GM10266 (cell line): Measurements from ENCODE around the gene MCRS1.

Experiments
- DNase-seq: peaks from one replicate; pipeline ENCODE4 v3.0.0; 2012; ENCODE audit errors: extremely low spot score
- TF ChIP-seq, protein P1 (sequence below): IDR thresholded peaks from 2 replicates; pipeline ENCODE4 v1.5.1; 2012; ENCODE audit warnings: mild to moderate bottlenecking, low read depth; ENCODE audit not compliant: control insufficient read depth, insufficient read depth; ENCODE audit errors: missing control alignments

The MCRS1 gene

DNA sequence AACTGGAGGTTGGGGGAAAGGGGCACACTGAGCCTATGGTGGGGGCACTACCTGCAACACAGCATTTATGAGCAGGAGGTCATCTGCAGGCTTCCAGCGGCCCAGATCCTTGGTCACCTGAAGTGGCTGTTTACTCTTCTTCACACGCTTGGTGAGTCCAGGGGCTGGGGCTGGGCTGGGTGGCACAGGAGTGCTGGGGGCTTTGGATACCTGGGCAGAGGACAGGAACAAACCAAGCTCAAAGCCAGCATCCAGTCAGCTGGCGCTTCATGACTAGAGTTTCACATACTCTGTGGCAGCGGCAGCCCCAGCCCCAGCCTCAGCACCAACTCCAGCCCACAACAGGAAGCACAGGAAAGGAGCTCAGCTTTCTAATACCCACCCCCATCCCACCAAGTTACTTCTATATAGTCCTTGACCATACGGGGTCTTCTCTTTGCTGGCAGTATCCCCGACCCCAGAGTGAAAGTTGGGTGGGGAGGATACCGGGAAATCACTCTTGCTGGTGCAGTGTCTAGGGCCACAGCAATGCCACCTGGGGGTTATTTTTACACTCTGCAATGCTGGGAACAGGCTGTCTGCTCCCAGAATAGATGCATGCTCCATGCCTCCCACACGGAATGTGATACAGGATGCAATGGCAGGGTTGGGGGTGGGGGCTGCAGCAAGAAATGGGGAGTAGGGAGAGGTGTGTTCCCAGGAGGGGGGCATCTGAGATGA lies 3.1 kb downstream of the MCRS1 start:
- TF ChIP-seq, protein P1, sequence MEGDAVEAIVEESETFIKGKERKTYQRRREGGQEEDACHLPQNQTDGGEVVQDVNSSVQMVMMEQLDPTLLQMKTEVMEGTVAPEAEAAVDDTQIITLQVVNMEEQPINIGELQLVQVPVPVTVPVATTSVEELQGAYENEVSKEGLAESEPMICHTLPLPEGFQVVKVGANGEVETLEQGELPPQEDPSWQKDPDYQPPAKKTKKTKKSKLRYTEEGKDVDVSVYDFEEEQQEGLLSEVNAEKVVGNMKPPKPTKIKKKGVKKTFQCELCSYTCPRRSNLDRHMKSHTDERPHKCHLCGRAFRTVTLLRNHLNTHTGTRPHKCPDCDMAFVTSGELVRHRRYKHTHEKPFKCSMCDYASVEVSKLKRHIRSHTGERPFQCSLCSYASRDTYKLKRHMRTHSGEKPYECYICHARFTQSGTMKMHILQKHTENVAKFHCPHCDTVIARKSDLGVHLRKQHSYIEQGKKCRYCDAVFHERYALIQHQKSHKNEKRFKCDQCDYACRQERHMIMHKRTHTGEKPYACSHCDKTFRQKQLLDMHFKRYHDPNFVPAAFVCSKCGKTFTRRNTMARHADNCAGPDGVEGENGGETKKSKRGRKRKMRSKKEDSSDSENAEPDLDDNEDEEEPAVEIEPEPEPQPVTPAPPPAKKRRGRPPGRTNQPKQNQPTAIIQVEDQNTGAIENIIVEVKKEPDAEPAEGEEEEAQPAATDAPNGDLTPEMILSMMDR: no peak
- DNase-seq: no peak

DNA sequence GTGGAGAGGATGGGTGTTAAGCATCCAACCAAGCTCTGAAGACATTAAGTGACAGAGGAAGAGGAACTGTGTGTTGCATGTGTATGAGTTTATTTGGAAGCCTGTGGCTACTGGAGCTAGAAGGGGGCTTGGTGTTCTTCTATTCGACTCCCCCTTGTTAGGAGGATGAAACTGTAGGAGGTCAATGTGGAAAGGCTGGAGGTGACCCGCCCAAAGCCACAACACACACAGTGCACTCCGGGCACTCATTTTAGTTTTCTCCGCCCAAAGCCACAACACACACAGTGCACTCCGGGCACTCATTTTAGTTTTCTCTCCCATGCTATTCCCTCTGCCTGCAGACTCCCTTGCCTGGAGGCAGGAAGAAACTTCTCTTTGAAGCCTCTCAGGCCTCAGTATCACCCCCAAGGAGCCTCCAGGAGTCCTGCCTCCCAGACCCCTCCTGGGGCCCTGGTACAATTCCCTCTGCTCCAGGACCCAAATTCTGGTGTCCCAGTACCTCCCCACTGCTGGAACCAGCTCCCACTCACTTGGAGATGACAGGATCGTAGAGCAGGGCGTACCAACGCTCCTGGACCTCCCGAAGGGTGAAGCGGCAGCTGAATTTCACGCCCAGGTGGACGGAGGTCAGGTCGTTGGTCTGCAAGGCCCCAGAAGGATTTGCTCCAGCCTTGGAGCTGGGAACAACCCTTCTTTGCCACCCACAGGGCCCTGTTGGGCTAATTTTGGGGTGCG lies 3.8 kb downstream of the MCRS1 start:
- TF ChIP-seq, protein P1: no peak

DNA sequence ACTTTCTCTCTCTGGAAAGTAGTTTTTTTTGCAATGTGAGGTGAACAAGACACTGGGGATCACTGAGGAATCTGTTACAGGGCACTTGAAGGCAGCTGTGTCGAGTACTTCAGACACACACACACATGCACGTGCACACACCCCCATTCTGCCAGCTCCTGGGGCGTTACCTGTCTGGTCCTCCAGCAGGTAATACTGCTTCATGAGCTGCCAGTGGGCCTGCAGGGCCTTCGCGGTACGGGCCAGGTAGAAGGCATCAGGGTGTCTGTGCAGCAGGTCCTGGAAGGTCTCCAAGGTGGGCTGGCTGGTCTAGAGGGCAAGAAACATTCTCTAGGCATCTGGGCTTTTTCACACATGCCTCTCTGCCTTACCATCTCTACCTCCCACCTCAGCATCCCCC lies 5.1 kb downstream of the MCRS1 start:
- no peak for DNase-seq
- TF ChIP-seq, protein P1: no peak

More for the DNA sequence above, 3.8 kb downstream of the MCRS1 start:
- no peak for DNase-seq

GRCh38 chr12:49562233-49562632 lies 5.7 kb downstream of the MCRS1 start:
- TF ChIP-seq, protein P1: no peak
- no peak for DNase-seq

DNA sequence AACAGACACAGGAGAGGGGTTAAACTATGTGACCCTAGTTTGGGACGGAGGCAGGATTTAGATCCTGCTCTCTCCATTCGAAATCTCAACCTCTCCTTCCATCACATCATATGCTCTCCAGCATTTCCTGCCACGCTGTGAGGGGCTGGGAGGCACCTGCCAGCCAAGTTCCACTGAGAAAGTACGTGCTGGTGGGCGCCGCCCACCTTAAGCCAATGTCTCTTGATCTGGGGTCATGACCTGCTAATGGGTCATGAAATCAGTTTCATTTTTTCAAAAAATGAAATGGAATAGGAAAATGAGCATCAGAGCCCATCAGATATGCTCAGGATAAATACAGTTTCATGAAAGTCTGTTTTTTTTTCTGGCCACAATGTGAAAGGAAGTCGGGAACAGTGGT lies 7.2 kb downstream of the MCRS1 start:
- no peak for DNase-seq
- TF ChIP-seq, protein P1: no peak

DNA sequence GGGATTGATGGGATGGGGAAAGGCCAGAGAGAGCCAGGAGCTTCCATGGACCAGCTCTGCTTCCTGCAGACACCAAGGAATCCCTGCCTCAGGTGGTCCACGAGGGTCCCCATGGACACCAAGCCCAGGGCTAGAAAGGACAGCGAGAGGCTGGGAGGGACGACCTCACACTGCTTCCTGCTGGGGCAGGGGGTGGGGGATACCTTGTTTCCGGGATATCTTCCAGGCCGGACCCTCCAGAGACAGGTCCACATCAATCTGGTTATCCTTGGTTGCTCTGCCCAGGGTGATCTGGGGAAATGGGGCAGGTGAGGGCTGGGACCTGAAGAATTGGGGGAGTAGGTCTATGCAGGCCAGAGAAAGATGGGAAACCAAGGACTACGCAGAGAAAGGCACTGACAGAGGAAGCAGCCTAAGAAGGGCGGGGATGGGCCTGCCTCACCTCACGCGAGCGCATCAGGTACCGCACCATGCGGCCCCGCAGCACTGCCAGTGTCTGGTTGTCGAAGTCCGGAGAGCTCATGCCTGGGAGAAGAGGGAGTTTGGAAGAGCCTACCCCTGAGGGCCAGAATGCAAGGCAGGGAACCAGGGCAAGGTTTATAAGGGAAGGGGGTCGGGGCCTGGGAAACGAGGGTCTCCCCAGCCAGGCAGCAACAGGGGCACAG lies 8.8 kb downstream of the MCRS1 start:
- TF ChIP-seq, protein P1: no peak
- no peak for DNase-seq
